K562 (cell line): ENCODE data around the gene TRIM45. TPM values are rescaled to one million over a fixed set of nuclear protein-coding genes. Genes with fewer than 3 reads are reported as not detected.

Experiments
- ARID2 ChIP-seq: fragments of 450-650 bp; IDR thresholded peaks from 2 replicates; pipeline ENCODE4 v1.6.1; 2017; ENCODE audit warnings: antibody characterized with exemption, mild to moderate bottlenecking
- ATF4 ChIP-seq: fragments of 450-650 bp; formaldehyde crosslinking; IDR thresholded peaks from 2 replicates; pipeline ENCODE4 v1.4.0; 2022; ENCODE audit warnings: mild to moderate bottlenecking, moderate library complexity
- BRD9 ChIP-seq: fragments of 450-650 bp; IDR thresholded peaks from 2 replicates; pipeline ENCODE4 v1.6.1; 2018; ENCODE audit warnings: low read depth; ENCODE audit not compliant: partially characterized antibody
- CEBPB ChIP-seq: fragments of 450-650 bp; IDR thresholded peaks from 2 replicates; pipeline ENCODE4 v1.6.1; 2016; ENCODE audit warnings: missing genetic modification characterization, missing compliant biosample characterization
- CUX1 ChIP-seq: fragments of 200-800 bp; sonication (Bioruptor generic); IDR thresholded peaks from 2 replicates; pipeline ENCODE4 v1.6.1; 2016; ENCODE audit warnings: missing genetic modification characterization, missing compliant biosample characterization
- DPF2 ChIP-seq: fragments of 450-650 bp; IDR thresholded peaks from 2 replicates; pipeline ENCODE4 v1.6.1; 2016
- HNRNPUL1 ChIP-seq: fragments of 200-400 bp; formaldehyde crosslinking; IDR thresholded peaks from 2 replicates; pipeline ENCODE4 v1.6.1; 2017; ENCODE audit warnings: low read length
- KDM2B ChIP-seq: fragments of 250-450 bp; sonication (Bioruptor Pico); IDR thresholded peaks from 2 replicates; pipeline ENCODE4 v1.8.0; 2021; ENCODE audit warnings: mild to moderate bottlenecking, moderate library complexity
- NCOA4 ChIP-seq: fragments of 450-650 bp; IDR thresholded peaks from 2 replicates; pipeline ENCODE4 v1.6.1; 2018; ENCODE audit warnings: mild to moderate bottlenecking; ENCODE audit not compliant: partially characterized antibody
- NFRKB ChIP-seq: fragments of 450-650 bp; IDR thresholded peaks from 2 replicates; pipeline ENCODE4 v1.6.1; 2016; ENCODE audit warnings: low read depth
- POLR2H ChIP-seq: IDR thresholded peaks from 2 replicates; pipeline ENCODE4 v1.6.1; 2016; ENCODE audit warnings: missing genetic modification characterization, low read depth, mild to moderate bottlenecking, control low read depth, missing compliant biosample characterization, moderate library complexity
- RBM14 ChIP-seq: fragments of 200-400 bp; formaldehyde crosslinking; IDR thresholded peaks from 2 replicates; pipeline ENCODE4 v1.6.1; 2018; ENCODE audit warnings: low read depth, mild to moderate bottlenecking, low read length, moderate library complexity, borderline replicate concordance; ENCODE audit not compliant: insufficient read depth
- RBM15 ChIP-seq: fragments of 200-400 bp; formaldehyde crosslinking; IDR thresholded peaks from 2 replicates; pipeline ENCODE4 v1.6.1; 2018; ENCODE audit warnings: mild to moderate bottlenecking, low read length, moderate library complexity; ENCODE audit not compliant: insufficient read depth
- RBM34 ChIP-seq: fragments of 200-400 bp; formaldehyde crosslinking; IDR thresholded peaks from 2 replicates; pipeline ENCODE4 v1.6.1; 2018; ENCODE audit warnings: low read length, borderline replicate concordance; ENCODE audit not compliant: insufficient read depth
- SMAD2 ChIP-seq: fragments of 150-350 bp; IDR thresholded peaks from 2 replicates; pipeline ENCODE4 v1.6.1; 2014; ENCODE audit warnings: low read depth, mild to moderate bottlenecking, low read length
- SRSF1 ChIP-seq: fragments of 200-400 bp; formaldehyde crosslinking; IDR thresholded peaks from 2 replicates; pipeline ENCODE4 v1.6.1; 2017; ENCODE audit warnings: mild to moderate bottlenecking, low read depth, low read length, moderate library complexity
- STAT6 ChIP-seq: sonication (generic); formaldehyde crosslinking; IDR thresholded peaks from 2 replicates; pipeline ENCODE4 v1.8.1; 2023; ENCODE audit warnings: mild to moderate bottlenecking, missing genetic modification reagents
- YBX1 ChIP-seq: fragments of 450-650 bp; IDR thresholded peaks from 2 replicates; pipeline ENCODE4 v1.7.1; 2016; ENCODE audit warnings: mild to moderate bottlenecking
- ZNF41 ChIP-seq: fragments of 250-450 bp; sonication (Bioruptor Pico); conservative IDR thresholded peaks from 2 replicates; pipeline ENCODE4 v1.4.0; 2020; ENCODE audit warnings: mild to moderate bottlenecking
- polyA plus RNA-seq, 8 experiments: library from polyadenylated mRNA; depleted of rRNA in 4 of 8; stranded (reverse) in 5 of 8; unstranded in 3 of 8; fragments of >200 nt; fragmentation: Nextera tagmentation in 2 of 8; fragmentation: Illumina TruSeq in 1 of 8; extraction: Ambion mirVana in 2 of 8; extraction: Trizol in 1 of 8; gene quantifications; 2 replicates each; pipeline versions ENCODE4 v1.2.1 to v1.2.3, GENCODE V29; 2011 to 2014; ENCODE audit warnings: inconsistent platforms in 1 of 8, missing spikeins in 1 of 8
- total RNA-seq, 7 experiments: library from RNA; depleted of rRNA in 6 of 7; stranded (reverse); fragments of >200 nt in 6 of 7; fragmentation: Illumina TruSeq in 2 of 7; extraction: Trizol in 2 of 7; gene quantifications; 2 replicates each; pipeline versions ENCODE4 v1.2.1 to v1.2.3, GENCODE V29; 2011 to 2021; ENCODE audit warnings: low replicate concordance in 1 of 7
- TF ChIP-seq, protein P1 (sequence below): IDR thresholded peaks from 2 replicates; pipeline ENCODE4 v1.6.1; 2011; ENCODE audit not compliant: insufficient read length; ENCODE audit errors: extremely low read depth

Gene TRIM45
- total and polyA plus RNA-seq, 9 of the 15 experiments (the other 6 are each of a cell fraction or from before 2014, with no cell fraction given): 1.9 to 6.2 (median 3.6) TPM

GRCh38 chr1:117121589-117122329 is at the start of gene TRIM45 (continued):
- TF ChIP-seq STAT6 (CRISPR knock-in tag): no peak
- TF ChIP-seq RBM14: peak; percentile 91; the same call in 1 of the 2 replicates
- TF ChIP-seq SMAD2: no peak
- no peak for TF ChIP-seq SRSF1
- TF ChIP-seq RBM15: no peak
- no peak; the same call in 1 of the 2 replicates for TF ChIP-seq KDM2B (CRISPR knock-in tag)
- no peak for TF ChIP-seq CUX1 (CRISPR knock-in tag)
- no peak for TF ChIP-seq CEBPB (tag)
- TF ChIP-seq NFRKB: no peak
- TF ChIP-seq POLR2H (tag): 0 out of 2 replicates have a peak, but pooled peaks have one; percentile 38
- TF ChIP-seq RBM34: no peak
- TF ChIP-seq, protein P1, sequence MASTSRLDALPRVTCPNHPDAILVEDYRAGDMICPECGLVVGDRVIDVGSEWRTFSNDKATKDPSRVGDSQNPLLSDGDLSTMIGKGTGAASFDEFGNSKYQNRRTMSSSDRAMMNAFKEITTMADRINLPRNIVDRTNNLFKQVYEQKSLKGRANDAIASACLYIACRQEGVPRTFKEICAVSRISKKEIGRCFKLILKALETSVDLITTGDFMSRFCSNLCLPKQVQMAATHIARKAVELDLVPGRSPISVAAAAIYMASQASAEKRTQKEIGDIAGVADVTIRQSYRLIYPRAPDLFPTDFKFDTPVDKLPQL: no peak
- no peak for TF ChIP-seq ZNF41
- no peak for TF ChIP-seq ARID2
- no peak for TF ChIP-seq BRD9
- no peak for TF ChIP-seq HNRNPUL1
- no peak for TF ChIP-seq ATF4 (CRISPR knock-in tag)
- no peak for TF ChIP-seq DPF2
- TF ChIP-seq NCOA4: no peak
- TF ChIP-seq YBX1: no peak
